WERI-Rb-1 (cell line): Measurements from ENCODE around the gene DOCK8.

ENCODE experiments used
- DNase-seq: peaks from one replicate; pipeline ENCODE4 v3.0.0-alpha.2; 2020
- H3K27ac ChIP-seq: fragments of 250-450 bp; sonication (Bioruptor Pico); 2 replicates; pipeline ENCODE4 v1.5.1; 2020; ENCODE audit warnings: mild to moderate bottlenecking, moderate library complexity
- H3K27me3 ChIP-seq: fragments of 250-450 bp; sonication (Bioruptor Pico); 2 replicates; pipeline ENCODE4 v1.5.1; 2021; ENCODE audit warnings: mild to moderate bottlenecking, low read depth, moderate library complexity; ENCODE audit not compliant: insufficient read depth, severe bottlenecking
- H3K36me3 ChIP-seq: fragments of 250-450 bp; sonication (Bioruptor Pico); 2 replicates; pipeline ENCODE4 v1.5.1; 2020; ENCODE audit warnings: mild to moderate bottlenecking, moderate library complexity
- H3K4me3 ChIP-seq: 2 replicates; pipeline ENCODE4 v1.5.1; 2011; ENCODE audit warnings: low read depth, mild to moderate bottlenecking, control low read depth, low read length
- H3K9me3 ChIP-seq: fragments of 250-450 bp; sonication (Bioruptor Pico); 2 replicates; pipeline ENCODE4 v1.5.1; 2021; ENCODE audit warnings: mild to moderate bottlenecking, moderate library complexity; ENCODE audit not compliant: severe bottlenecking
- TF ChIP-seq, protein P1 (sequence below): IDR thresholded peaks from 2 replicates; pipeline ENCODE4 v1.5.1; 2011; ENCODE audit warnings: low read depth, mild to moderate bottlenecking, control low read depth, inconsistent platforms, low read length

Gene DOCK8

DNA sequence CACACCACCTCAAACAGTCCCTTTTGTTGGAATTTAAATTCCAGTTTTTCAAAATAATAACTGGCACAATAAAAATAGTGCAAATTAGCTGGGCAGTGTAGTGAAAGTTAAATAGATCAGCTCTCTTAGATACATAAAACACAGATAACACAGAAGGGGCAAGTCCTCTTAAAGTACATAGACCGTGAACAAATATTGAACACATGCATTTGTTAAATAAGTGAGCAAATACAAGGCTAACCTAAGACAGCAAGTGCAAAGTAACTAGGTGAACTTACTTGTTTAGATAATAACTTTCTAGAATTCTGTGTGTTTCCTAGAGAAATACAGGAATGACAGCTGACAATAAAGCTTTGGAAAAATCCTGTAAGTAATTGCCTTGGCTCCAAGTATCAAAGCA is 280.1 kb downstream of the DOCK8 start:
- no peaks in the 10 kb centered on the region for H3K27me3 ChIP-seq
- H3K4me3 ChIP-seq: no peak overlapping the region
- peaks cover 2% of the 10 kb centered on the region for H3K9me3 ChIP-seq
- DNase-seq: no peak
- no peak overlapping the region for H3K27ac ChIP-seq
- TF ChIP-seq, protein P1, sequence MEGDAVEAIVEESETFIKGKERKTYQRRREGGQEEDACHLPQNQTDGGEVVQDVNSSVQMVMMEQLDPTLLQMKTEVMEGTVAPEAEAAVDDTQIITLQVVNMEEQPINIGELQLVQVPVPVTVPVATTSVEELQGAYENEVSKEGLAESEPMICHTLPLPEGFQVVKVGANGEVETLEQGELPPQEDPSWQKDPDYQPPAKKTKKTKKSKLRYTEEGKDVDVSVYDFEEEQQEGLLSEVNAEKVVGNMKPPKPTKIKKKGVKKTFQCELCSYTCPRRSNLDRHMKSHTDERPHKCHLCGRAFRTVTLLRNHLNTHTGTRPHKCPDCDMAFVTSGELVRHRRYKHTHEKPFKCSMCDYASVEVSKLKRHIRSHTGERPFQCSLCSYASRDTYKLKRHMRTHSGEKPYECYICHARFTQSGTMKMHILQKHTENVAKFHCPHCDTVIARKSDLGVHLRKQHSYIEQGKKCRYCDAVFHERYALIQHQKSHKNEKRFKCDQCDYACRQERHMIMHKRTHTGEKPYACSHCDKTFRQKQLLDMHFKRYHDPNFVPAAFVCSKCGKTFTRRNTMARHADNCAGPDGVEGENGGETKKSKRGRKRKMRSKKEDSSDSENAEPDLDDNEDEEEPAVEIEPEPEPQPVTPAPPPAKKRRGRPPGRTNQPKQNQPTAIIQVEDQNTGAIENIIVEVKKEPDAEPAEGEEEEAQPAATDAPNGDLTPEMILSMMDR: no peak
- H3K36me3 ChIP-seq: no peaks in the 10 kb centered on the region

DNA sequence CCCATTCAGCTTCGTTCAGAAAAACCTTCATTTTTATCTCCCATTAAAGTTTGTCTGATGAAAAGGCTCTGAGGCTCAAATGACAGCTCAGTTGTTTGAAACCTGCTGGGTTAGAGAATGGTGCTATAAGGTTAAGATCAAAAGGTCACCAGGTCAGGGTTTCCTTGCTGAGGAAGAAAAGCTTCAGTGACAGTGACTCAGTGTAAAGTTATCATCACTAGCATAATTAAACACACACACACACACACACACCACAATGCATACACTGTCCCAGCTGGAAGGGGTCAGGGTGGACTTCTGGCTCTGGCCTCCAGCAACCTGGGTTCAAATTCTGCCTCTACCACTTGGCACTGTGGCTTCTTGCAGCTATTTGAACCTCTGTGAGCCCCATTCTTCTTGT is 281.1 kb downstream of the DOCK8 start:
- H3K36me3 ChIP-seq: no peaks in the 10 kb centered on the region
- TF ChIP-seq, protein P1: no peak
- no peaks in the 10 kb centered on the region for H3K27me3 ChIP-seq
- H3K4me3 ChIP-seq: no peak overlapping the region
- no peak for DNase-seq
- no peak overlapping the region for H3K27ac ChIP-seq
- peaks cover 2% of the 10 kb centered on the region for H3K9me3 ChIP-seq

DNA sequence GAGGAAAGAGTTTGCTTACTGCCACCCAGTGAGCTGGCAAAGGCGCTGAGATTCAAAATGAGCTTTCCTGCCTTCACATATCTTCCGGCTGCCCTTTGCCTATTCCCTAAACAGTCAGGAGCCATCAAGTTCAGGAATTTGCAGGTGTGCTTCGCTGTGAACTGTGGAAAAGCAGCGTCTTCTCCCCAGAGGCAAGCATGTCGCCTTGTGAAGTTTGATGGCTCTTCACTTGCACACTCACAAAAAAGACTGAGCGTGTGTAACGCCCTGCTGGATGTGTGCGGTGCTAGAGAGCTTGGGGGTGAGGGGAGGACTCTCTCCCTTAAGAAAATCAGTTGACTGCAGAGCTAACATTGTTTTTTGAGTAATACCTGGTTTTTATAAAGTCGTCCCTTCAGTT is 288.7 kb downstream of the DOCK8 start:
- no peak for DNase-seq
- Histone ChIP-seq H3K9me3 (peaks cover 2% of the 10 kb centered on the region), H3K36me3 (no peaks in the 10 kb centered on the region; the same call in 1 of the 2 replicates), H3K4me3 (peak overlapping the region; percentile 59), H3K27ac (peak overlapping the region; percentile 95), H3K27me3 (no peaks in the 10 kb centered on the region)
- TF ChIP-seq, protein P1: no peak

- peak; percentile 84 for DNase-seq
- Histone ChIP-seq H3K27me3 (no peaks in the 10 kb centered on the region), H3K27ac (peak within 1 kb of the TSS; percentile 95), H3K36me3 (peaks cover 4% of the 10 kb centered on the region), H3K9me3 (no peaks in the 10 kb centered on the region), H3K4me3 (peak within 1 kb of the TSS; percentile 59)
- TF ChIP-seq, protein P1: peak; percentile 48
Observed at GRCh38 chr9:503881-504852, 289.5 kb downstream of the DOCK8 start, which contains the start of gene KANK1. TSS of gene KANK1 (plus strand) at chr9:504695.

DNA sequence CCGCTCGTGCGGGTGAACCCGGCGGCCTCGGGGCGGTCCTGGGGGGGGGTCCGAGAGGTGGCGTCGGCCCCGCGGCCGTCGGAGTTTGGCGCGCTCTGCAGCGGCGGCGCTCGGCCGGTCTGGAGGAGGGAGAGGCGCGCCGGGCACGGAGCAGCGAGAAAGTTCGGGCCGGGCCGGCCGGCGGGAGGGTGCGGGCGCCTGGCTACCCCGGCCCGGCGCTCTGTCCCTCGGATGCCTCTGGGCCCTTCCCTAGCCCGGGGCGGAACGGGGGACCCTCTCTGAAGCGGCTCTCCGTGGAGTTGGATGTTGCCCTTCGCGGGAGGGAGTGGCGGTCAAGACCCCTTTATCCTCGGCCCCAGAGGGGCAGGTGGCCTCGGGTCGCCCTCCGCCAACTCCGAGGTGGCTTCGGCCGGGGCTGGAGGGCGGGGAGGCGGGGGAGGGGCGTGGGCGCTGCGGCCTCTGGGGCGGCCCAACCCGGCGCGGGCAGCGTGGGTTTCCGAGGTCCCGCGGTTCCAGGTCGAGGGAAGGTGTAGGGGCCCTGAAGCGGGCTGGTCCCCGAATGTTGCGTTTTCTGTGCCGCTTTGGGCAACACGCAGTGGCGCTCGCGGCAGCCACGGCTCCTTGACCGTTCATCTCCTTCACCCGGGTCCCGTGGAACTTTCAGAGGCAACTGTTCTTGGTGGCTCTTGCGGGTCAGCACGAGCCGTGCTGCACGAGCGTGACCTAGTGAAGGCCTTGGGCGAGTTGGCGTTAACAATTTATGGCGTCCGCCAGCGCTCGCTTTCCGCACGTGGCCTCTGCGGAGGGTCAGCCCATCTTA is 290.5 kb downstream of the DOCK8 start:
- Histone ChIP-seq H3K4me3 (peak overlapping the region; percentile 59), H3K27me3 (no peaks in the 10 kb centered on the region), H3K9me3 (no peaks in the 10 kb centered on the region), H3K36me3 (peaks cover 4% of the 10 kb centered on the region), H3K27ac (peak overlapping the region; percentile 68)
- peak; percentile 44 for DNase-seq
- TF ChIP-seq, protein P1: no peak
